ENCODE data around the gene ZYG11A.

Gene ZYG11A

GRCh38 chr1:52919051-52919722 lies 76.6 kb downstream of the ZYG11A start:
- DNase-seq: no peak

GRCh38 chr1:52919723-52920483 lies 77.3 kb downstream of the ZYG11A start:
- no peak for DNase-seq

GRCh38 chr1:52920791-52921291 lies 78.3 kb downstream of the ZYG11A start:
- DNase-seq: no peak

- no peak for DNase-seq
Observed at GRCh38 chr1:52925571-52926005, 83.0 kb downstream of the ZYG11A start.

- DNase-seq: no peak
Observed at GRCh38 chr1:52926864-52927211, 84.3 kb downstream of the ZYG11A start.

GRCh38 chr1:52927212-52928014 lies 84.9 kb downstream of the ZYG11A start, which contains the start of gene SCP2:
Gene SCP2 (plus strand): TSS chr1:52927276. CDS start chr1:52927397, 121 bp downstream.
- peak; percentile 72 to 73 for DNase-seq

- DNase-seq: no peak
Observed at GRCh38 chr1:52928015-52928404, 85.5 kb downstream of the ZYG11A start.

- DNase-seq: no peak
Observed at GRCh38 chr1:52929019-52929418, 86.5 kb downstream of the ZYG11A start.

GRCh38 chr1:52937433-52938182 lies 95.0 kb downstream of the ZYG11A start:
- no peak for DNase-seq

- DNase-seq: no peak
Observed at GRCh38 chr1:52938183-52938451, 95.6 kb downstream of the ZYG11A start.

- DNase-seq: no peak
Observed at GRCh38 chr1:52943876-52944416, 101.4 kb downstream of the ZYG11A start.

- no peak for DNase-seq
Observed at GRCh38 chr1:52944566-52944965, 102.0 kb downstream of the ZYG11A start.
